ENCODE results near the gene MAPK10. TPM values are rescaled to one million over a fixed set of nuclear protein-coding genes. Genes with fewer than 3 reads are reported as not detected.

MAPK10 gene
- total RNA-seq, 1 experiment from 2014 or later, result 0.79 TPM

GRCh38 chr4:86326400-86326799 lies 33.5 kb downstream of the MAPK10 start:
- Mint-ChIP-seq H3K36me3 (ENCODE audit: insufficient read depth, unreplicated experiment) (no peaks in the 10 kb centered on the region), H3K9me3 (ENCODE audit: unreplicated experiment) (no peaks in the 10 kb centered on the region), H3K27ac (ENCODE audit: unreplicated experiment) (no peak overlapping the region), H3K27me3 (ENCODE audit: insufficient read depth, unreplicated experiment) (peaks cover 7% of the 10 kb centered on the region), H3K4me1 (ENCODE audit: low read depth, unreplicated experiment) (no peaks in the 10 kb centered on the region), H3K4me3 (ENCODE audit: unreplicated experiment) (no peak overlapping the region)
- TF ChIP-seq CTCF (IDR thresholded peaks at IDR 0.05; ENCODE audit: insufficient read depth in 1 of 2, low read depth in 1 of 2, low read length in 1 of 2, severe bottlenecking in 1 of 2, unreplicated experiment in 1 of 2), result no peak
- Histone ChIP-seq H3K27me3 (replicated peaks; ENCODE audit: control insufficient read depth, insufficient read depth, low read length) (no peaks in the 10 kb centered on the region), H3K4me3 (ENCODE audit: low read depth, low read length) (no peak overlapping the region), H3K4me1 (0 out of 2 replicates have a peak, but pooled peaks cover 3% of the 10 kb centered on the region), H3K9me3 (no peaks in the 10 kb centered on the region), H3K36me3 (ENCODE audit: control insufficient read depth, insufficient read depth, low read length) (no peaks in the 10 kb centered on the region)
- no peak for DNase-seq
- BruUV-seq (replicated peaks), result no TSS peak
- intact Hi-C loops (cut with micrococcal nuclease; ENCODE audit: unreplicated experiment), result no loop called here
- ChIA-PET CTCF (no interaction called here), POLR2A (no interaction called here)

DNA sequence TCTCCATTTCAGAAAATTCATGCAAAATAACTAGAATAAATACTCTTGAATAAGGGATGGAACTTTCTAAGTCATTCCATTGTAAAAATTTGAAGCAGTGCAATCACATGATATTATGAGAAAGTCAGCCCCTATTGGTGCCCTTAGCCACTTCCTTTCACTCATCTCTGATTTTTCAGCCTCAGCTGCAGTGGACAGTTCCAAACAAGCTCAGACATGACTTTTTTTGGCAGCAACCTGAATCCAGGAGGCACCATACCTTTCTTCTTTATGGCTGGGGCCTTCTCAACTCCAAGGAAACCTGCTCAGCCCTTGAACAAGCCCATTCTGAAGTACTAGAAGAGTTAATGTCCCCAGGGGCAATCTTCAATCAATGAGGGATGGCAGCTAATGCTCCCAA lies 40.5 kb downstream of the MAPK10 start:
- intact Hi-C loops (cut with micrococcal nuclease; ENCODE audit: unreplicated experiment), result no loop called here
- peaks cover 3% of the 10 kb centered on the region for H3K27me3 Mint-ChIP-seq (ENCODE audit: insufficient read depth, unreplicated experiment)
- POLR2A ChIA-PET, result no interaction called here
- no TSS peak for BruUV-seq (replicated peaks)
- Histone ChIP-seq H3K4me1 (no peaks in the 10 kb centered on the region), H3K36me3 (ENCODE audit: control insufficient read depth, insufficient read depth, low read length) (no peaks in the 10 kb centered on the region), H3K4me3 (ENCODE audit: low read depth, low read length) (no peak overlapping the region), H3K27me3 (replicated peaks; ENCODE audit: control insufficient read depth, insufficient read depth, low read length) (no peaks in the 10 kb centered on the region), H3K9me3 (no peaks in the 10 kb centered on the region)
- CTCF ChIA-PET, result no interaction called here
- DNase-seq, result no peak
- no peak overlapping the region for H3K27ac Mint-ChIP-seq (ENCODE audit: unreplicated experiment)
- H3K36me3 Mint-ChIP-seq (ENCODE audit: insufficient read depth, unreplicated experiment), result no peaks in the 10 kb centered on the region
- no peaks in the 10 kb centered on the region for H3K4me1 Mint-ChIP-seq (ENCODE audit: low read depth, unreplicated experiment)
- no peak for TF ChIP-seq CTCF (IDR thresholded peaks at IDR 0.05; ENCODE audit: insufficient read depth in 1 of 2, low read depth in 1 of 2, low read length in 1 of 2, severe bottlenecking in 1 of 2, unreplicated experiment in 1 of 2)
- H3K9me3 Mint-ChIP-seq (ENCODE audit: unreplicated experiment), result no peaks in the 10 kb centered on the region
- H3K4me3 Mint-ChIP-seq (ENCODE audit: unreplicated experiment), result no peak overlapping the region

- CTCF ChIA-PET, result no interaction called here
- intact Hi-C loops (cut with micrococcal nuclease; ENCODE audit: unreplicated experiment), result no loop called here
- H3K27me3 Mint-ChIP-seq (ENCODE audit: insufficient read depth, unreplicated experiment), result peaks cover 3% of the 10 kb centered on the region
- no TSS peak for BruUV-seq (replicated peaks)
- Histone ChIP-seq H3K4me1 (no peaks in the 10 kb centered on the region), H3K27me3 (replicated peaks; ENCODE audit: control insufficient read depth, insufficient read depth, low read length) (no peaks in the 10 kb centered on the region), H3K9me3 (no peaks in the 10 kb centered on the region), H3K4me3 (ENCODE audit: low read depth, low read length) (no peak overlapping the region), H3K36me3 (ENCODE audit: control insufficient read depth, insufficient read depth, low read length) (no peaks in the 10 kb centered on the region)
- no peak overlapping the region for H3K27ac Mint-ChIP-seq (ENCODE audit: unreplicated experiment)
- no peak for DNase-seq
- no peak overlapping the region for H3K4me3 Mint-ChIP-seq (ENCODE audit: unreplicated experiment)
- no peaks in the 10 kb centered on the region for H3K4me1 Mint-ChIP-seq (ENCODE audit: low read depth, unreplicated experiment)
- no peak for TF ChIP-seq CTCF (IDR thresholded peaks at IDR 0.05; ENCODE audit: insufficient read depth in 1 of 2, low read depth in 1 of 2, low read length in 1 of 2, severe bottlenecking in 1 of 2, unreplicated experiment in 1 of 2)
- POLR2A ChIA-PET, result no interaction called here
- no peaks in the 10 kb centered on the region for H3K36me3 Mint-ChIP-seq (ENCODE audit: insufficient read depth, unreplicated experiment)
- H3K9me3 Mint-ChIP-seq (ENCODE audit: unreplicated experiment), result no peaks in the 10 kb centered on the region
These were observed 44.3 kb downstream of the MAPK10 start for GRCh38 chr4:86315579-86315978.
